Endodermal cell (in vitro differentiated cells): ENCODE data around the gene DLGAP3. TPM values are rescaled to one million over a fixed set of nuclear protein-coding genes. Genes with fewer than 3 reads are reported as not detected.

Experiments
- DNase-seq: peaks from one replicate; pipeline ENCODE4 v3.0.0-alpha.2; 2017
- H3K27ac ChIP-seq: 2 replicates; pipeline ENCODE4 v1.5.1; 2013; ENCODE audit warnings: mild to moderate bottlenecking, low read depth, low read length, moderate library complexity
- H3K27me3 ChIP-seq: 2 replicates; pipeline ENCODE4 v1.6.1; 2013; ENCODE audit warnings: mild to moderate bottlenecking, low read length, moderate library complexity; ENCODE audit not compliant: insufficient read depth, control insufficient read depth, poor library complexity, severe bottlenecking
- H3K36me3 ChIP-seq: 2 replicates; pipeline ENCODE4 v1.7.0; 2013; ENCODE audit warnings: mild to moderate bottlenecking, low read length, moderate library complexity; ENCODE audit not compliant: control insufficient read depth, insufficient read depth
- H3K4me1 ChIP-seq: one replicate; pipeline ENCODE4 v1.7.0; 2013; ENCODE audit warnings: low read length; ENCODE audit not compliant: control insufficient read depth, insufficient read depth
- H3K4me3 ChIP-seq: 2 replicates; pipeline ENCODE4 v1.5.1; 2013; ENCODE audit warnings: mild to moderate bottlenecking, low read length, moderate library complexity
- H3K9ac ChIP-seq: 2 replicates; pipeline ENCODE4 v1.6.1; 2013; ENCODE audit warnings: mild to moderate bottlenecking, low read length, moderate library complexity; ENCODE audit not compliant: poor library complexity, severe bottlenecking; ENCODE audit errors: extremely low read depth
- H3K9me3 ChIP-seq: 2 replicates; pipeline ENCODE4 v1.6.1; 2013; ENCODE audit warnings: mild to moderate bottlenecking, low read length, moderate library complexity; ENCODE audit not compliant: control insufficient read depth
- H3K27ac Mint-ChIP-seq: 2 replicates; pipeline ENCODE4 v1.8.0; 2020; ENCODE audit warnings: mixed read lengths
- H3K27me3 Mint-ChIP-seq: 2 replicates; pipeline ENCODE4 v1.8.0; 2021; ENCODE audit warnings: mild to moderate bottlenecking, mixed read lengths; ENCODE audit not compliant: insufficient read depth
- H3K36me3 Mint-ChIP-seq: 2 replicates; pipeline ENCODE4 v1.8.0; 2020; ENCODE audit warnings: low read depth, mixed read lengths
- H3K4me1 Mint-ChIP-seq: 2 replicates; pipeline ENCODE4 v1.8.0; 2020; ENCODE audit warnings: mixed read lengths
- H3K4me3 Mint-ChIP-seq: 2 replicates; pipeline ENCODE4 v1.8.0; 2020; ENCODE audit warnings: mild to moderate bottlenecking, moderate library complexity, mixed read lengths
- H3K9me3 Mint-ChIP-seq: 2 replicates; pipeline ENCODE4 v1.8.0; 2020; ENCODE audit warnings: mild to moderate bottlenecking, mixed read lengths
- CTCF ChIP-seq: fragments of 200-600 bp; sonication (generic); conservative IDR thresholded peaks from 2 replicates; pipeline ENCODE4 v1.5.0; 2021; ENCODE audit warnings: antibody characterized with exemption, mild to moderate bottlenecking
- WGBS, 2 experiments: methylation state at CpG; one replicate each; pipeline versions ENCODE4 v1.1.5 to v1.1.7; 2013; ENCODE audit warnings: missing lambda C conversion rate in 2 of 2, mixed read lengths in 1 of 2; ENCODE audit not compliant: insufficient coverage in 1 of 2, insufficient read length in 1 of 2; 5-methylcytosine and 5-hydroxymethylcytosine counted together
- total RNA-seq, 2 donors: library from RNA; stranded (reverse); fragmentation: NEBNext Ultra II Directional in 1 of 2; extraction: Animal tissue kit (Norgen Biotek cat#: 25700) in 1 of 2; gene quantifications; 2 replicates in 1 of 2; 3 replicates in 1 of 2; pipeline ENCODE4 v1.2.1, GENCODE V29; 2021

Gene DLGAP3
- total RNA-seq, 2 donors from 2014 or later, result 4.4 to 4.6 TPM

DNA sequence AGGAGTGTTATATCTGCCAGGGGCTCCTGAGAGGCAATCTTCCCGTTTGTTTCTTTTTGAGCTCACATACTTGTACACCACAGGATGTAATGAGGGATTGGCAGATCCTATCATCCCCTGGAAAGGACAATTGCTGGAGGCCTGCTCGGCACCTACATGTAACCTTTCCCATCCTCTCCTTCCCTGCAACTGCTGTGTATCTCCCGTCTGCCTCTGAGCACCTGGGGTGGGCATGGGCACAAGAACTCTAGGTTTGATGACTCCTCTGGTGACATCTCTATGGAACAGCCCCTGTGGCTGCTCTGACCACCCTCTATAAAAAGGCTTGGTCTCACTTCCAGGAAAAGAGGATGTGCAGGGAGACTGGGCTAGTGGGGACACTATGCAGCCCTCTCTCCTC lies 44.9 kb downstream of the DLGAP3 start:
- H3K9me3 Mint-ChIP-seq, result no peaks in the 10 kb centered on the region
- Histone ChIP-seq H3K4me3 (no peak overlapping the region), H3K27me3 (peaks cover 55% of the 10 kb centered on the region), H3K4me1 (no peaks in the 10 kb centered on the region), H3K27ac (no peak overlapping the region), H3K9ac (no peak overlapping the region), H3K9me3 (no peaks in the 10 kb centered on the region), H3K36me3 (no peaks in the 10 kb centered on the region)
- H3K4me1 Mint-ChIP-seq, result peaks cover 3% of the 10 kb centered on the region
- no peak for TF ChIP-seq CTCF
- H3K27ac Mint-ChIP-seq, result no peak overlapping the region
- peaks cover 64% of the 10 kb centered on the region for H3K27me3 Mint-ChIP-seq
- DNase-seq, result no peak
- 80 to 85% methylated on average over 1 to 3 of the region's 3 CpGs for WGBS, 2 experiments
- peak overlapping the region; percentile 56 for H3K4me3 Mint-ChIP-seq
- H3K36me3 Mint-ChIP-seq, result no peaks in the 10 kb centered on the region

- H3K4me3 ChIP-seq, result no peak overlapping the region
- peak; percentile 31 for TF ChIP-seq CTCF
- H3K36me3 ChIP-seq, result no peaks in the 10 kb centered on the region
- no peak overlapping the region for H3K27ac ChIP-seq
- peaks cover 16% of the 10 kb centered on the region for H3K27me3 ChIP-seq
- H3K27ac Mint-ChIP-seq, result no peak overlapping the region
- H3K9me3 Mint-ChIP-seq, result no peaks in the 10 kb centered on the region
- H3K4me1 ChIP-seq, result peaks cover 2% of the 10 kb centered on the region
- no peaks in the 10 kb centered on the region for H3K4me1 Mint-ChIP-seq
- peaks cover 28% of the 10 kb centered on the region for H3K27me3 Mint-ChIP-seq
- no peak overlapping the region for H3K9ac ChIP-seq
- WGBS, 2 experiments, result 74 to 100% methylated on average over 2 to 9 of the region's 9 CpGs
- H3K36me3 Mint-ChIP-seq, result no peaks in the 10 kb centered on the region
- no peak overlapping the region for H3K4me3 Mint-ChIP-seq
- DNase-seq, result peak; percentile 65
- no peaks in the 10 kb centered on the region for H3K9me3 ChIP-seq
Observed at GRCh38 chr1:34879230-34879629, 50.2 kb downstream of the DLGAP3 start.

DNA sequence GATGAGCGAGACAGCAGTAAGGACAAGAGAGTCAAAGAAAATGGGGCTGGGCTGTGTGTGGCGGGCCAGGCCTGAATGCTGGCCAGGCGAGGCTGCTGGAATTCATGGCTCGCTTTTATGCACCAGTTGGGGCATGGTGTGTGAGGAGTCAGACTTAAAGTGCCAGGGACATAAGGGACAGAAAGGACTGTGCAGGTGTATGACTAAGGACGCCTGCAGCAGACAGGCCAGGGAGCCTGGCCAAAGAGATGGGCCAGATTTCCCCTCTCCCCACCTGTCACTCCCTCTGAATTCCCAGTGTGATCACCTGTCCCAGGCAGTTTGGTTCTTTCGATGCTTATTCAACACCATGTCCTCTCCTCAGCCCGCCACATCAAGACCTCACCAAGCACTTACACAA lies 53.0 kb downstream of the DLGAP3 start:
- WGBS, 2 experiments, result 82 to 92% methylated on average over 6 to 7 of the region's 7 CpGs
- no peak overlapping the region for H3K27ac Mint-ChIP-seq
- H3K27me3 Mint-ChIP-seq, result peaks cover 25% of the 10 kb centered on the region
- H3K4me3 ChIP-seq, result no peak overlapping the region
- H3K9me3 ChIP-seq, result no peaks in the 10 kb centered on the region
- H3K4me1 Mint-ChIP-seq, result no peaks in the 10 kb centered on the region
- no peaks in the 10 kb centered on the region for H3K9me3 Mint-ChIP-seq
- DNase-seq, result peak; percentile 20
- peaks cover 18% of the 10 kb centered on the region for H3K27me3 ChIP-seq
- no peaks in the 10 kb centered on the region for H3K36me3 ChIP-seq
- H3K4me1 ChIP-seq, result peaks cover 2% of the 10 kb centered on the region
- H3K27ac ChIP-seq, result no peak overlapping the region
- H3K36me3 Mint-ChIP-seq, result no peaks in the 10 kb centered on the region
- H3K9ac ChIP-seq, result no peak overlapping the region
- no peak for TF ChIP-seq CTCF
- H3K4me3 Mint-ChIP-seq, result no peak overlapping the region
